K562 (cell line): Measurements from ENCODE around the gene CLASP1. TPM values are rescaled to one million over a fixed set of nuclear protein-coding genes. Genes with fewer than 3 reads are reported as not detected.

Experiments
- BRCA1 ChIP-seq, 2 experiments: fragments of 450-650 bp in 1 of 2; sonication (generic) in 1 of 2; formaldehyde crosslinking in 1 of 2; IDR thresholded peaks; 2 replicates each; pipeline versions ENCODE4 v1.5.0 to v1.6.1; 2017 to 2020; ENCODE audit warnings: mild to moderate bottlenecking in 1 of 2, missing genetic modification reagents in 1 of 2
- DEAF1 ChIP-seq: fragments of 450-650 bp; formaldehyde crosslinking; IDR thresholded peaks from 2 replicates; pipeline ENCODE4 v1.4.0; 2020; ENCODE audit warnings: mild to moderate bottlenecking, moderate library complexity
- ESRRB ChIP-seq: fragments of 250-450 bp; sonication (Bioruptor Pico); IDR thresholded peaks from 2 replicates; pipeline ENCODE4 v1.5.0; 2020; ENCODE audit warnings: mild to moderate bottlenecking, moderate library complexity, borderline replicate concordance
- ETV1 ChIP-seq: fragments of 450-650 bp; conservative IDR thresholded peaks from 2 replicates; pipeline ENCODE4 v1.6.1; 2016; ENCODE audit warnings: missing genetic modification characterization, control low read depth, low read depth, missing compliant biosample characterization
- GATAD2A ChIP-seq: fragments of 450-650 bp; IDR thresholded peaks from 2 replicates; pipeline ENCODE4 v1.6.1; 2017
- HDAC2 ChIP-seq: fragments of 450-650 bp; IDR thresholded peaks from 2 replicates; pipeline ENCODE4 v1.6.1; 2016; ENCODE audit warnings: mild to moderate bottlenecking
- KLF13 ChIP-seq: fragments of 450-650 bp; IDR thresholded peaks from 2 replicates; pipeline ENCODE4 v1.6.1; 2016; ENCODE audit warnings: missing genetic modification characterization, low read depth, mild to moderate bottlenecking, missing compliant biosample characterization, moderate library complexity, borderline replicate concordance
- MAFG ChIP-seq: fragments of 450-650 bp; conservative IDR thresholded peaks from 2 replicates; pipeline ENCODE4 v1.6.1; 2016; ENCODE audit warnings: missing genetic modification characterization, missing compliant biosample characterization
- MEIS2 ChIP-seq: fragments of 450-650 bp; IDR thresholded peaks from 2 replicates; pipeline ENCODE4 v1.6.1; 2014; ENCODE audit warnings: mild to moderate bottlenecking; ENCODE audit not compliant: partially characterized antibody
- NFE2 ChIP-seq: IDR thresholded peaks from 2 replicates; pipeline ENCODE4 v1.6.1; 2014; ENCODE audit warnings: antibody characterized with exemption, low read depth
- NKRF ChIP-seq: fragments of 450-650 bp; IDR thresholded peaks from 2 replicates; pipeline ENCODE4 v1.6.1; 2016; ENCODE audit warnings: borderline replicate concordance
- NR3C1 ChIP-seq: sonication (generic); formaldehyde crosslinking; IDR thresholded peaks from 2 replicates; pipeline ENCODE4 v1.8.1; 2022; ENCODE audit warnings: missing genetic modification reagents
- POLR2B ChIP-seq: fragments of 450-650 bp; IDR thresholded peaks from 2 replicates; pipeline ENCODE4 v1.6.1; 2018; ENCODE audit warnings: low read depth; ENCODE audit not compliant: partially characterized antibody
- POLR2H ChIP-seq: IDR thresholded peaks from 2 replicates; pipeline ENCODE4 v1.6.1; 2016; ENCODE audit warnings: missing genetic modification characterization, low read depth, mild to moderate bottlenecking, control low read depth, missing compliant biosample characterization, moderate library complexity
- SMARCB1 ChIP-seq: IDR thresholded peaks from 2 replicates; pipeline ENCODE4 v1.6.1; 2011; ENCODE audit warnings: improper control_type of control experiment, low read depth; ENCODE audit not compliant: insufficient read length
- SOX6 ChIP-seq: fragments of 450-650 bp; IDR thresholded peaks from 2 replicates; pipeline ENCODE4 v1.6.1; 2014; ENCODE audit warnings: mild to moderate bottlenecking
- ZFP30 ChIP-seq: fragments of 250-450 bp; sonication (Bioruptor Pico); IDR thresholded peaks from 2 replicates; pipeline ENCODE4 v1.8.0; 2022; ENCODE audit warnings: moderate library complexity, mild to moderate bottlenecking, inconsistent platforms, borderline replicate concordance
- ZNF347 ChIP-seq: fragments of 450-650 bp; formaldehyde crosslinking; IDR thresholded peaks from 2 replicates; pipeline ENCODE4 v1.4.0; 2020; ENCODE audit warnings: low read depth, mild to moderate bottlenecking, moderate library complexity
- ZNF699 ChIP-seq: fragments of 250-450 bp; sonication (Bioruptor Pico); IDR thresholded peaks from 2 replicates; pipeline ENCODE4 v1.8.0; 2021; ENCODE audit warnings: mild to moderate bottlenecking, moderate library complexity; ENCODE audit not compliant: insufficient replicate concordance
- ZNF785 ChIP-seq: fragments of 250-450 bp; sonication (Bioruptor Pico); IDR thresholded peaks from 2 replicates; pipeline ENCODE4 v1.4.0; 2020; ENCODE audit warnings: mild to moderate bottlenecking
- polyA plus RNA-seq, 8 experiments: library from polyadenylated mRNA; depleted of rRNA in 4 of 8; stranded (reverse) in 5 of 8; unstranded in 3 of 8; fragments of >200 nt; fragmentation: Nextera tagmentation in 2 of 8; fragmentation: Illumina TruSeq in 1 of 8; extraction: Ambion mirVana in 2 of 8; extraction: Trizol in 1 of 8; gene quantifications; 2 replicates each; pipeline versions ENCODE4 v1.2.1 to v1.2.3, GENCODE V29; 2011 to 2014; ENCODE audit warnings: inconsistent platforms in 1 of 8, missing spikeins in 1 of 8
- total RNA-seq, 7 experiments: library from RNA; depleted of rRNA in 6 of 7; stranded (reverse); fragments of >200 nt in 6 of 7; fragmentation: Illumina TruSeq in 2 of 7; extraction: Trizol in 2 of 7; gene quantifications; 2 replicates each; pipeline versions ENCODE4 v1.2.1 to v1.2.3, GENCODE V29; 2011 to 2021; ENCODE audit warnings: low replicate concordance in 1 of 7
- TF ChIP-seq, protein P1 (sequence below): fragments of 250-450 bp; sonication (Bioruptor Pico); IDR thresholded peaks from 2 replicates; pipeline ENCODE4 v1.8.0; 2022; ENCODE audit warnings: inconsistent platforms, mild to moderate bottlenecking, moderate library complexity, borderline replicate concordance
- TF ChIP-seq, protein P2 (sequence below): sonication (generic); formaldehyde crosslinking; IDR thresholded peaks from 2 replicates; pipeline ENCODE4 v1.8.0; 2022; ENCODE audit warnings: mild to moderate bottlenecking, missing genetic modification reagents, borderline replicate concordance
- TF ChIP-seq, protein P3 (sequence below): fragments of 250-450 bp; sonication (Bioruptor Pico); IDR thresholded peaks from 2 replicates; pipeline ENCODE4 v1.6.1; 2021; ENCODE audit warnings: mild to moderate bottlenecking

The CLASP1 gene
- total and polyA plus RNA-seq, 9 of the 15 experiments (the other 6 are each of a cell fraction or from before 2014, with no cell fraction given), result 1.7 to 40.3 (median 20.7) TPM

DNA sequence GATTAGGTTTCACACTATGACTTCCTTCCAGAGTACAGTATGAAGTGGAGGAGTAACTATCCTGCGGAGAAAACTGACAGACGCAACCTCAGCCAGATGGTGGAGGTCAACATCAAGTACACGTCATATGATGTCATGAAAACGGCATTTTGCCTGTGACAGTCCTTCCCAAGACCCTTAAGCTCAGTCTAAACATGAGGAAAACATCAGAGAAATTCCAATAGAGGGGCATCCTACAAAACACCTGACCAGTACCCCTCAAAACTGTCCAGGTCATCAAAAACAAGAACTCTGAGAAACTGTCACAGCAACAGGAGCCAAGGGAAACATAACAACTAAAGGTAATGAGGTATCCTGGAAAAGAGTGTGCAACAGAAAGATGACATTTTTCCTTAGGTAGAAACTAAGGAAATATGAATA lies 116.9 kb downstream of the CLASP1 start (continued):
- no peak for TF ChIP-seq NFE2
- TF ChIP-seq NR3C1, result no peak
- no peak for TF ChIP-seq ESRRB (CRISPR knock-in tag)
- no peak for TF ChIP-seq DEAF1 (CRISPR knock-in tag)
- no peak for TF ChIP-seq ZNF699 (CRISPR knock-in tag)
- TF ChIP-seq POLR2H (tag), result no peak
- TF ChIP-seq SMARCB1, result no peak
- no peak for TF ChIP-seq SOX6
- TF ChIP-seq ZNF785, result no peak
- TF ChIP-seq HDAC2, result no peak
- TF ChIP-seq, protein P1, sequence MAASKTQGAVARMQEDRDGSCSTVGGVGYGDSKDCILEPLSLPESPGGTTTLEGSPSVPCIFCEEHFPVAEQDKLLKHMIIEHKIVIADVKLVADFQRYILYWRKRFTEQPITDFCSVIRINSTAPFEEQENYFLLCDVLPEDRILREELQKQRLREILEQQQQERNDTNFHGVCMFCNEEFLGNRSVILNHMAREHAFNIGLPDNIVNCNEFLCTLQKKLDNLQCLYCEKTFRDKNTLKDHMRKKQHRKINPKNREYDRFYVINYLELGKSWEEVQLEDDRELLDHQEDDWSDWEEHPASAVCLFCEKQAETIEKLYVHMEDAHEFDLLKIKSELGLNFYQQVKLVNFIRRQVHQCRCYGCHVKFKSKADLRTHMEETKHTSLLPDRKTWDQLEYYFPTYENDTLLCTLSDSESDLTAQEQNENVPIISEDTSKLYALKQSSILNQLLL (CRISPR knock-in tag), result no peak
- TF ChIP-seq, protein P2, sequence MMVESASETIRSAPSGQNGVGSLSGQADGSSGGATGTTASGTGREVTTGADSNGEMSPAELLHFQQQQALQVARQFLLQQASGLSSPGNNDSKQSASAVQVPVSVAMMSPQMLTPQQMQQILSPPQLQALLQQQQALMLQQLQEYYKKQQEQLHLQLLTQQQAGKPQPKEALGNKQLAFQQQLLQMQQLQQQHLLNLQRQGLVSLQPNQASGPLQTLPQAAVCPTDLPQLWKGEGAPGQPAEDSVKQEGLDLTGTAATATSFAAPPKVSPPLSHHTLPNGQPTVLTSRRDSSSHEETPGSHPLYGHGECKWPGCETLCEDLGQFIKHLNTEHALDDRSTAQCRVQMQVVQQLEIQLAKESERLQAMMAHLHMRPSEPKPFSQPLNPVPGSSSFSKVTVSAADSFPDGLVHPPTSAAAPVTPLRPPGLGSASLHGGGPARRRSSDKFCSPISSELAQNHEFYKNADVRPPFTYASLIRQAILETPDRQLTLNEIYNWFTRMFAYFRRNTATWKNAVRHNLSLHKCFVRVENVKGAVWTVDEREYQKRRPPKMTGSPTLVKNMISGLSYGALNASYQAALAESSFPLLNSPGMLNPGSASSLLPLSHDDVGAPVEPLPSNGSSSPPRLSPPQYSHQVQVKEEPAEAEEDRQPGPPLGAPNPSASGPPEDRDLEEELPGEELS (CRISPR knock-in tag), result no peak
- TF ChIP-seq GATAD2A, result no peak
- TF ChIP-seq BRCA1 (IDR thresholded peaks at IDR 0.05), result no peak
- no peak for TF ChIP-seq BRCA1 (CRISPR knock-in tag; IDR thresholded peaks at IDR 0.05)
- no peak for TF ChIP-seq MEIS2
- TF ChIP-seq KLF13, result no peak
- TF ChIP-seq POLR2B, result no peak
- TF ChIP-seq MAFG (tag), result no peak
- TF ChIP-seq ZFP30 (CRISPR knock-in tag), result no peak
- TF ChIP-seq, protein P3, sequence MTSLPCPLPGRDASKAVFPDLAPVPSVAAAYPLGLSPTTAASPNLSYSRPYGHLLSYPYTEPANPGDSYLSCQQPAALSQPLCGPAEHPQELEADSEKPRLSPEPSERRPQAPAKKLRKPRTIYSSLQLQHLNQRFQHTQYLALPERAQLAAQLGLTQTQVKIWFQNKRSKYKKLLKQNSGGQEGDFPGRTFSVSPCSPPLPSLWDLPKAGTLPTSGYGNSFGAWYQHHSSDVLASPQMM (CRISPR knock-in tag), result no peak
- TF ChIP-seq ETV1 (tag), result no peak
- no peak for TF ChIP-seq NKRF
- no peak for TF ChIP-seq ZNF347 (CRISPR knock-in tag)
